Activated CD4-positive, alpha-beta T cell treated with anti-CD3 and anti-CD28 coated beads, Interleukin-2, amount 50 U/mL, for 48 hours (primary cell): ENCODE measurements around the gene TRABD.

Experiments used
- DNase-seq, 2 experiments: peaks; one replicate each; pipeline ENCODE4 v3.0.0-alpha.2; 2020

The TRABD gene

DNA sequence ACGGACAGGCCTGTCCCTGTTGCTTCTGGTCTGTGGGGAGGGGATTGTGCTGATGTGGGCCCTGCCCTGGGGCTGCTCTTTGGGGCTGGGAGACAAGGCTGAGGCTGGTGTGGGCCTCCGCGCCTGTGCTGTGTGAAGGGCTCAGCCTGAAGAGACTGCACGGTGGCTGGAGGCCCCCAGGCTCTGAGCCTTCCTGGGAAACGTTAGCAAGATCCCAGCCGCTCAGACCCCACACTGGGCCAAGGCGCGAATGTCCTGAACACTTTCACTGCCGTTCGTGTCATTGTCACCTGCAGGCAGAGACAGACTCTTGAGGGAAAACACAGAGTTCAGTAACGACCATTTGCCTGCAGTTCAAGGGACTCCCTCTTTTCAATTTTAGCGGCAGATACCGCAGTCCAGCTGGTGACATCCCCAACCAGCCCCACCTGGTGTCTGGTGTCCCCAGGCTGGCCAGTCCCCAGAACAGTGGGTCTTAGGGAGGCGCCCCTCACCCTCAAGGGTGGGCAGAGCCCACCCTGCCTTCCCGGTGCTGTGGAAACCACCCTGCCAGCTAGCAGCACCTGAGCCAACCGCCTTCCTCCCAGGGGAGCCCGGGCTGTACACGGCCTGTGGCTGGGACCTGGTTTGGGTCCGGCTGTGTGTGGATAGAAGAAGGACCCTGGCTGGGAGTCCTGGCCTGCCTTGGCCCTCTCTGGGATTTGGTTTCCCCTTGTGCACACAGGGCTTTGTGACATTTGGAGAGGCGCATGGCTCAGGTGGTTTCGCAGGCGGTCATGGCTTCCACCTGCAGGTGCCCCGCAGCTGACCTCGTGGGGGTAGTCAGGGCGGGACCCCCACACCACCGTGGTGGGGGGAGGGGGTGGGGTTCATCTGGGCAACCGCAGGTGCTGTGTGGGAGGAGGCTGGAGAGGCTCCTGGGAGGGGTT is 9.5 kb upstream of the TRABD start:
- DNase-seq = no peak

DNA sequence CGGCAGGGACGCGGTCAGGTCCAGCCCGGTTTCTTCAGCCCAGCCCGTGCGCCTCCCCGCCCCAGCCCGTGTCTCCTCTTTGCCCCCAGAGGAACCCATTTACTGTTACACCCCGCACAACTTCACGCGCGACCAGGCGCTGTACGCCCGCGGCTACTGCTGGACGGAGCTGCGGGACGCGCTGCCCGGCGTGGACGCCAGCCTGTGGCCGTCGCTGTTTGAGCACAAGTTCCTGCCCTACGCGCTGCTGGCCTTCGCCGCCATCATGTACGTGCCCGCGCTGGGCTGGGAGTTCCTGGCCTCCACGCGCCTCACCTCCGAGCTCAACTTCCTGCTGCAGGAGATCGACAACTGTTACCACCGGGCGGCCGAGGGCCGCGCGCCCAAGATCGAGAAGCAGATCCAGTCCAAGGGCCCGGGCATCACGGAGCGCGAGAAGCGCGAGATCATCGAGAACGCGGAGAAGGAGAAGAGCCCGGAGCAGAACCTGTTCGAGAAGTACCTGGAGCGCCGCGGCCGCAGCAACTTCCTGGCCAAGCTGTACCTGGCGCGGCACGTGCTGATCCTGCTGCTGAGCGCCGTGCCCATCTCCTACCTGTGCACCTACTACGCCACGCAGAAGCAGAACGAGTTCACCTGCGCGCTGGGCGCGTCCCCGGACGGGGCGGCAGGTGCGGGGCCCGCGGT is 8.7 kb upstream of the TRABD start:
- no peak for DNase-seq

DNA sequence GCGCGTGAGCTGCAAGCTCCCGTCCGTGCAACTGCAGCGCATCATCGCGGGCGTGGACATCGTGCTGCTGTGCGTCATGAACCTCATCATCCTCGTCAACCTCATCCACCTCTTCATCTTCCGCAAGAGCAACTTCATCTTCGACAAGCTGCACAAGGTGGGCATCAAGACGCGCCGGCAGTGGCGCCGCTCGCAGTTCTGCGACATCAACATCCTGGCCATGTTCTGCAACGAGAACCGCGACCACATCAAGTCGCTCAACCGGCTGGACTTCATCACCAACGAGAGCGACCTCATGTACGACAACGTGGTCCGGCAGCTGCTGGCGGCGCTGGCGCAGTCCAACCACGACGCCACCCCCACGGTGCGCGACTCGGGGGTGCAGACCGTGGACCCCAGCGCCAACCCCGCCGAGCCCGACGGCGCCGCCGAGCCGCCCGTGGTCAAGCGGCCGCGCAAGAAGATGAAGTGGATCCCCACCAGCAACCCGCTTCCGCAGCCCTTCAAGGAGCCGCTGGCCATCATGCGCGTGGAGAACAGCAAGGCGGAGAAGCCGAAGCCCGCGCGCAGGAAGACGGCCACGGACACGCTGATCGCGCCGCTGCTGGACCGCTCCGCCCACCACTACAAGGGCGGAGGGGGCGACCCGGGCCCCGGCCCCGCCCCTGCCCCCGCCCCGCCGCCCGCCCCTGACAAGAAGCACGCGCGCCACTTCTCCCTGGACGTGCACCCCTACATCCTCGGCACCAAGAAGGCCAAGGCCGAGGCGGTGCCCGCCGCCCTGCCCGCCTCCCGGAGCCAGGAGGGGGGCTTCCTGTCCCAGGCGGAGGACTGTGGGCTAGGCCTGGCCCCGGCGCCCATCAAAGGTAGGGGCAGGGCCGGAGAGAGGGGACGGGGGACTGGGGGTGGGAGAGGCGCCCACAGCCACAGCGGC is 7.9 kb upstream of the TRABD start:
- DNase-seq = no peak

DNA sequence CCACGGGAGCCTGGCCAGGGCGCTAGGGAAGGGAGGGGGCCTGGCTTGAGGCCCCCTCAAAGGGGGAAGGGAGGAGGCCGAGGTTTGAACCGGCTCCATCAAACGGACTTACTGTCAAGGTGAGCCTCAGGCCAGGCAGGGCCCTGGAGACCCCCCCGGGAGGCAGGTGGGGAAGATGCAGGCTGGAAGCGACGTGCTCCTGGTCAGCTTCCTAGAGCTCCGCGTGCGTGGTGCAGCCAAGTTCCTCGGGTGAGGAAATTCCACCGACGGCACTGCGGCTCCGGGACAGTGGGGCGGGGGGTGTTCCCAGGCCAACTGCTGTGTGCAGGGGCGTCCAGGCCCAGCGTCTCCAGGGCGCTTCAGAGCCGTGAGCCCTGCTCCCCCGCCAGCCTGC is 7.2 kb upstream of the TRABD start:
- DNase-seq = no peak

DNA sequence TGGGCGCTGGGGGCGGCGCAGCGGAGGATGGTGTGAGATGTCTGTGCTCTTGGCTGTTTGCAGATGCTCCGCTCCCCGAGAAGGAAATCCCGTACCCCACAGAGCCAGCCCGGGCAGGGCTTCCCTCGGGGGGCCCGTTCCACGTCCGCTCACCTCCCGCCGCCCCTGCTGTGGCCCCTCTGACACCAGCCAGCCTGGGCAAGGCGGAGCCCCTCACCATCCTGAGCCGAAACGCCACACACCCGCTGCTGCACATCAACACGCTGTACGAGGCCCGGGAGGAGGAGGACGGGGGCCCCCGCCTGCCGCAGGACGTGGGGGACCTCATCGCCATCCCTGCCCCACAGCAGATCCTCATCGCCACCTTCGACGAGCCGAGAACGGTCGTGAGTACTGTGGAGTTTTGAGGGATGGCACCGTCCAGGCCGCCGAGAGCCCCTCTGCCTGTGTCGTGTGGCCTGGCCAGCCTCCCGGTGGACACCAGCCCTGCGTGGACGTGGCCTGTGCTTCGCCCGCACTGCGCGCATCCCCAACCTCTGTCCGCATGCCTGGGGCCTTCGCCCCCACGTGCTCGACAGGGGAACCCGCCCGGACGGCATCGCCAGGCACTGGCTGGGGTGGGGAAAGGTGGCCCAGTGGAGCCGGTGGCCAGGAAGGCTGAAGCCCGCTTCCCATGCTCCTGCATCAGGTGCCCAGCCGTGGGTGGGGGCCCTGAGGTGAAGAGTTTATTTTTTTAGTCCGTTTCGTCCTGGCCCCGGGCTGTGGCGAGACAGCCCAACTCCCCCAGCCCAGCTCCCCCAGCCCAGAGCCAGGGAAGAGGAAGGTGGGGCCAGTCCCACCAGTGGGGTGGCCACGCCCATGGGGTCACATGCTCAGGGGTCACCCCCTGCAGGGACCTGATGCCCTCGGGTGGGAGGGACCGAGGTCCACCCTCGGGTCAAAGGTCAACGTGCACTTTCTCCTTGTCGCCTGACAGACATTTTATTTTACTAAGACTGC is 6.5 kb upstream of the TRABD start:
- no peak for DNase-seq

DNA sequence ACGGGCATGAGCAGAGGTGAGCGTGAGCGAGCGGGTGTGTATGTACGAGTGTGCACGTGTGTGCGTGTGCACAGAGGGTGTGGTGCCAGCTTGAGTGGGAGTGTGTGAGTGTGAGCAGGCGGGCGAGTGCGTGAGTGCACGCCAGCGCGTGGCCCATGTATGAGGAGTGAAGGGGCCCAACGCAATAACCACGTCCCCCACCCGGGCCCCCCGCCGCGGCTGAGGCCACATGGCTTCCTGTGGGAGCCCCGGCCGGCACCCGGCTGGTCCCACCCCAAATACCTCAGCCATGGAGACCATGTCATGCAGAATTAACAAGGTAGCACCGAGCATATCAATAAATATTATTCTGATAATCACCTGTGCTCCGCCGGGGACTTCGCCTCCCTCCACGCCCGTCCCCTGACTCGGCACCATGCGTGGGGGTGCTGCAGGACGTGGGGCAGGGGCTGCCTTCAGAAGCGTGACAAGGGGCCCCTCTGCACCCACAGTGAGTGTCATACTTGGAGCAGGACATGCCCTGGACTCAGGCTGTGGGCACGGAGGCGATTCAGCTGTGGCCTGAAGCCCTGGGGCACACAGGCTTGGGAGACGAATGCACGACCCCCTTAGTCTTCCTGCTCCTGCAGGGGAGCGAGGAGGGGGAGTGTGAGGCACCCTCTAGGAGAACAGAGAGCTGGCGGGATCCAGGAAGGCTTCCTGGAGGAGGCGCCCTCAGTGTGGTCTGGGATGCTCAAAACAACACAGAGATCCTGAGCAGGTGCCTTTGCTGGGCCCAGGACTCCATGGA is 5.6 kb upstream of the TRABD start:
- no peak for DNase-seq

DNA sequence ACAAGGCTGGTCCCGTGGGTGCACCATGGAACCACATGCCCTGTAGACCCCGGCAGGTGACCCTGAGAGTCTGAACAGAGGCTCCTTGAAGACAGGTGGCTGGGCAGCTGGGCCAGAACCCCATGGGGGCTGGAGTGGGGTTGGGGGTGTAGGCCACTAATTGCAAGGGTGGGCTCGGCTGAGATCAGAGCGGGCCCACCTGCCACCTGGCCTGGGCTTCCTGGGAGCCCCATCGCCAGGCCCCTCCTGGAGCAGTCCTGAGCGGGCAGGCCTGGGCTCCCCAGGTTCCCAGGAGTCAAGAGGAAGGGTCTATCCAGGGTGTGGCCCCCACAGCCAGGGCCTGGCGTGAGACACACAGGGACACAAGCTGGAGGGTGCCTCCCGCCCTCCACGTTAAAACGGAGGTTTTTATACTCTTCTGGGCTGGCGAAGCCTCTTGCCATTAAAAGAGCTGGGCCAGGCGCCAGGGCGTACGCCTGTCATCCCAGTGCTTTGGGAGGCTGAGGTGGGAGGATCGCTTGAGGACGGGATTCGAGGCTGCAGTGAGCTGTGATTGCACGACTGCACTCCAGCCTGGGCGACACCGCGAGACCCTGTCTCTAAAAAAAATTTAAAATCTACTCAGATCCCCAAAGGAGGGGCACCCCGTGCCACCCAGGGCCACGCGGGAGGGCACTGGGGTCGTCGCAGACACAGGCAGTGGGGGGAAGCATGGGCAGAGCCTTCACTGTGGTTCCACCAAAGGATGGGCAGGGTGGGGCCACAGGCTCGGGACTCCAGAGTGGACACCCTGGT is 4.8 kb upstream of the TRABD start:
- DNase-seq = no peak

DNA sequence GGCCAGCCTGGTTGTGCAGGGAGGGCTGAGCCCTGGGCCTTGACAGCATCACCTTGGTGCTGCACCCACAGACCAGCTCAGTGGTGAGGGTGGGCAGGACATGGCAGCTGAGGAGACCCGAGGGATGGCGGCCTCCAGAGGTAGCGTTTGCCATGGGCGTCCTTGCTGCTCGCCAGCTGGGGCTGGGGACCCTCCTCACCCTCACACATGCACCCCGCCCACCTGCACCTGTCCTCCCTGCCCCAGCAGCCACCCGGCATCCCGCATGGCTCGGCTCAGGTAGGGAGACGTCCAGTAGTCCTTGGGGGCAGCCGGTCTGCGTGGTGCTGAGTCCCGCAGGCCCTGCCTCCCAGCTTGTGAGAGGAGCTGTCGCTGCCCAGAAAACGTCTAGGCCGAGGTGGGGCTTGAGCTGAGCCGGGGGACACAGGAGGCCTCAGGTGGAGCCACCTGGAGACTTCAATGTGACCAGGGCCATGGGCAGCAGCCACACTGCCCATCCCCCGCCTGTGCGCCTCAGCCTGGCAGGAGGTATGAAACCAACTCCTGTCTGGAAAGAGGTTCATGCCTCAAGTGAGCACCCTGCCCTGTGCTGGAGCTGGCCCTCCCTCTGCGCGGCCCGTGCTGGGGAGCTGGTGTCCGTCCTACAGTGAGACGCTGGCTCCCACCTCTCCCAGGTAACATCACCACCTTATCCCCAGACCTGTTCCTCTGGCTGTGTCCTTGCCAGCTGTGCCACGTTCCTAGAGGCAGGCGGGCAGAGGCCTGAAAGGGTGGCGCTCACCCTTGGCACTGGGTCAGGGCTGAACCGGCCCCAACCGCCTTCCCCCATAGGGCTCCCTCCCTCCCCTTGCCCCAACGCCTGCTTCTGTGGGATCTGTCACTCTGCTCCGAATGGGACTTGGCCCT is 3.3 kb upstream of the TRABD start:
- DNase-seq = no peak

DNA sequence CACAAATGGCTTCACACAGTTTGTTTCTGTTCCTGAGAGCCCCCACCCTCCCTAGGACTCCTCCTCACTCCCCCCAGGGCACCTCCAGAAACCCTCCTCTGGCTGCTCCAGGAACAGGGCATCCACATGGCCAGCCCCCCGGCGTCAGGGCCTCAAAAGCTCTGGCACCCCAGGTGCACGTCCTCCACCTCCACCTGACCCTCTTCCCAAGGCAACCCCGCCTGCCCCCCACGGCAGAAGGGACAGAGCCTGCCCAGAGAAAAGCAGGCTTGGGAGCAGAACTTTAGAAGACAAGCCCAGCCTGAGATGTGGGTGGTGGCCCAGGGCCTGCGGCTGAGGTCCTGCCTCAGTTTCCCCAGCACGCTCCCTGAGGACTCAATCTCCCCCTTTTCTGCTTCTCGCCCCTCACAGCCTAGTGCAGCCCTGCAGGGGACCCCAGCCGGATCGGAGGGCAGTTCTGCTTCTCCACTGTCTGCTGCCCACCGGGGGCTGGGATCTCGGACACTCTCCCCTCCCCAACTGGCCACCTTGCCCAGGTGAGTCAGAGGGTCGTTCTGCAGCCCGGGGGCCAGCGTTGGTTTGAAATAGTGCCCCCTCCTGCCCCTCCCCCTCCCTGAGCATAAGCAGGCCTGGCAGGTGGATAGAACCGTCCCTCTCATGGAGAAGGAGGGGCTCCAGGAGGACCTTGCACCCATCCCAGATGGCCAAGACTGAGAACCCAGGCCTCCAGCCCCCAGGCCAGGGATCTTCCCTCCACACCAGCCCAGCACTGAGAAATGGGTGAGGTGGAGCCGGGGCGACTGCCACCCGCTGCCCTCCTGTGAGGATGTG is 2.4 kb upstream of the TRABD start:
- DNase-seq = no peak

DNA sequence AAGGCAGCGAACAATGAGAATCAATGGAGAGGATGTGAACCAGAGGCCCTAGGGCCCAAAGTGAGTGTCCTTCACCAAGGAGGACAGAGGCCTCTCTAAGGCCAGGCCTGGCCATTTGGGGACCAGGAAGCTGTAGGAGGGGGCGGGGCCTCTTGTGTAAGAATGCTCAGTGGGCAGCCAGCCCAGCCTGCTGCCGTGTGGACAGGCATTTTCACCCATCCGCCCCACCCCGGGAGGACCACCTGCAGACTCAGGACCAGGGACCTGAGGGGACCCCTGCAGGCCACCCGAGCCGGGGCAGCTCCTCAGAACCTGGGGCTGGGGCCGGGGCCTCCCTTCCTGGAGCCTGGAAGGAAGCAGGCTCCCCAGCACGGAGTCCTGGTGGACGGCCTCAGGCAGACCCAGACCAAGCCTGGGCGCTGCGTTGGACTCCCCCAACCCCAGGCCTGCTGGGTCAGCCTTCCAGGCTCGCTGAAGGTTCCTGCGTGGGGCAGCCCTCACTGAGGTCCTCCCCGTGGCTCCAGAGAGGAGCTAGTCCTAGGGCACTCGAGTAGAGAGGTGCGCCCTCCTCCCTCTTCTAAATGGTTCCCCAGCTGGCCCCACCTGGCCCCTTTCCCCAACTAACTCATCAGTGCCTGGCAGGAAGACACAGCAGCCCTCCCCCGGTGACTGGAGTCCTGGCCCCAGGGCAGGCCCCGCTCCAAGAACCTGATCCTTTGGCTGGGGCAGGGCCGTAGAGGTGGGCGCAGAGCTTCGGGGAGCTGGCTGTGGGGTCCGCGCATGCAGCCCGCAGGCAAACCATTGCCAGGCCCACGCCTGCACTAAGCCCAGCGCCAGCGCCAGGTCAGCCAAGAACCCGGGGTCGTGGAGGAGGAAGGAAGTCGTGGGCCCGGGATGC is 1.5 kb upstream of the TRABD start:
- DNase-seq = no peak

DNA sequence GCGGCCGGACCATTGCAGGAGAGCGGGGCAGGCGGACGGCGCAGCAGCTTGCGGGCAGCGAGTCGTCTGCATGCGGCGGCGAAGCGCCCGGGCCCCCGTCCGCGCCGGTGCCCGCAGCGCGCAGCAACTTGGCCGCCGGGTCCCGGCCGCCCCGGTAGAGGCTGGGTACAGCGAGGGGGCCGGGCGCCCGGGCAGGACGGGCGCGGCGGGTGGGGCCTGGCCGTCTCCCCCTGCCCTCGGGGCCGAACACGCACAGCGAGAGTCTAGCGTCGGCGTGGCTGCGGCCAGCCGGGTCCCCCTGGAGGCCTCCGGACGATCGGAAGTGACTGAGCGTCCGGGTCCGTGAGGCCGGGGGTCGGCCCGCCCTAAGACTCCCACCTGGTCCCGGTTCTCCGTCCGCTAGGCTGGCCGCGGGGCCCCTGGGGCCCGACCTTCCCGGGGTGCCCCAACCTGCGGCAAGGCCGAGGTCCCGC is 775 bp upstream of the TRABD start:
- DNase-seq = no peak

DNA sequence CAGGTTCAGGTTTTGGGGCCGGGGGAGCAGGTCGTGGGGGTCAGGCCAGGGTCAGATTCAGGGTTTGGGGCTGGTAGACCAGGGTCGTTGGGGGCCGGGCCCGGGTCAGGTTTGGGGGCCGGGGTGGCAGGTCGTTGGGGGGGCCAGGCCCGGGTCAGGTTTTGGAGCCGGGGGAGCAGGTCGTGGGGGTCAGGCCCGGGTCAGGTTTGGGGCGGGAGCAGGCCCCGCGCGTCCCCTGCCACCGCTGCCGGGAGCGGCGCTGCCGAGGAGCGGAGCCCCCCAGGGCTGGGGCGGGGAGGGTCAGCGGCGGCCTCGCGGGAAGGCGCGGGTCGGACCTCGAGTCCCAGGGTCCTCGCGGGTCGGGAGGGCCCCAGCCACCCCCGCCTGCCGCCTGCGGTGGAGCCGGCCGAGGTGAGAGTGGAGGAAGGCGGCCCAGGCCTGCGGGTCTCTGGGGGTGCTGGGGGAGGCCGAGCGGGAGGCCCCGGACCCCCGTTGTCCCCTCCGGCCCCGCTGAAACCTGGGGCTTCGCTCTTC is 535 bp downstream of the TRABD start:
- DNase-seq = no peak

DNA sequence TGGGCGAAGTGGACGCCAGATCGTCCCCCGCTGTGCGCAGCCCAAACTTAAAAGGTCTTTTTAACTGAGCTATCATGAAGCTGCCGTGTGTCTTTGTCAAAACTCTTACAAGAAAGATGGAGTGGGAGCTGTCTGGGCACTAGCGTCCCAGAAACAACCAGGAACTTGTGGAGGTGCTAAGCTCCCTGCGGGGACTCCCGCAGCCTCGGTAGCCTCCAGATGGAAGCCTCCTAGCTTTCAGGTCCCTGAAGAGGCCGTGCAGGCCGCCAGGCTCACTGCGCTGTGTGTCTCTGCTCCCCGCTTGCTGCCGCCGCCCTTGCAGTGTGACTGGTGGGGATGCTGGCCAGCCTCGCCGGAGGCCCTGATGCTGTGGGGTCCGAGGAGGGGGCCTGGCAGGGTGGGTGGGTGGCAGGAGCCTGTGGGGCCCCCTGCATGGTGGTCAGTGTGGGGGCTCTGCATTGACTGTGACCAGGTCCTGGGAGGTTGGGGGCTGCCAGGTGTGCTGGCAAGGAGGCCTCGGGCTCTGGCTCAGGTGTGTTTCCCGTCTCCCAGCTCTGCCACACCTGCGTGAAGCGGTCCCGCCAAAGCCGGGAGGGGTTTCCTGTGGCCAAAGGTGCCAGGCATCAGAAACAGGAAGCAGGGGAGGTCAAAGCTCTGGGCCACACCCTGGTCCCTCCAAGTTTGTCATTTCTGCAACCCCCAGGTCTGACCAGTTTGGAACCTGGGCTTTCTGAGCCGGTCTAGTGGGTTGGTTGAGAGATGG is 1.2 kb downstream of the TRABD start:
- no peak for DNase-seq

DNA sequence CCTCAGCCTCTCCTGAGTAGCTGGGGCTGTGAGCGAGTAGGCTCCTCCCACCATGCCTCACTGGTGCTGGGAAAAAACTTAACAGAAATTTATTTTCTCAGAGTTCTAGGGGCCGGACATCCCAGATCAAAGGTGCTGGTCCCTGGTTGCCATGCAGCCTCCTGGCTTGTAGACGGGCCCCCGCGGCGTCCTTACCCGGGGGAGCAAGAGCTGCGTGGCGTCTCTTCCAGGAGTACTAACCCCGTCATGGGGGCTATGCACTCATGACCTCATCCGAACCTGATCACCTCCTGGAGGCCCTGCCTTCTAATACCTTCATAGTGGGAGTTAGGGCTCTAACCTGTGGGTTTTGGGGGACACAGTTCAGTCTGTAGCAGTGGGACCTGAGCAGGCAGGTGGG is 2.6 kb downstream of the TRABD start:
- DNase-seq = no peak

DNA sequence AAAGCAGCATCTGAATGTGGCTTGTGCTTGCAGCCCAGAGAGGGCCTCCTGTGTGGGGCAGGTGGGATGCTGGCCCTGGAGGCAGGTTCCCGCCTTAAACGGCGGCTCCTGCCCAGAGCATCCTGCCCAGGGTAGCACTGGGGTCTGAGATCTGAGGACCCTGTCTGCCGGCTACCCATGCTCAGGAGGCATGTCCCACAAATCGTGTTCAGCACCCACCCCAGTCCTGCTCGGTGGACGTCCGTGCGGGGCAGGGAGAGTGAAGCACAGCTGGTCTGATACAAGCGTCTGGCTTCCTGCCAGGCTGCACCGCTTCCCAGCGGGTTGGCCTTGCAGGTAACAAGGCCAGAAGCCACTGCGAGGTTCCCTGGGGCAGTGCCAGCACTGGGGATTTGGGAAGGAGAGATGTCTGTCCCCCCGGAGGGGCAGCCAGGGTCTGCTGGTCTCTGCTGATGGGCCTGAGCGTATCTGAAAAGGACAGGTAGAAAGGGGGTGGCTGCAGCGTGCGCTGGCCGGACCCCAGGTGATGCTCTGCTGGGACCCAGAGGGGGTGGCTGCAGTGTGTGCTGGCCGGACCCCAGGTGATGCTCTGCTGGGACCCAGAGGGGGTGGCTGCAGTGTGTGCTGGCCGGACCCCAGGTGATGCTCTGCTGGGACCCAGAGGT is 3.6 kb downstream of the TRABD start:
- no peak for DNase-seq
